Small intestine (tissue), 7 donors: ENCODE results near the gene PSMD14. TPM values are rescaled to one million over a fixed set of nuclear protein-coding genes. Genes with fewer than 3 reads are reported as not detected.
A peak's percentile ranks its signal among the peaks of the same experiment; 100 is the strongest.

Experiments used
- DNase-seq, 2 donors: peaks; one replicate each; pipeline versions ENCODE4 v3.0.0 to v3.0.0-alpha.2; 2013
- FAIRE-seq: peaks from 2 replicates; lab custom pipeline; 2012; peaks lifted over from hg19 to GRCh38; lab: Jason Lieb, UNC
- H3K27ac ChIP-seq, 3 donors: one replicate each; pipeline ENCODE4 v1.5.1; 2013; ENCODE audit warnings: low read length in 2 of 3, mild to moderate bottlenecking in 2 of 3, control low read depth in 1 of 3, inconsistent platforms in 1 of 3, low read depth in 1 of 3, moderate library complexity in 1 of 3
- H3K27me3 ChIP-seq, 3 donors: one replicate each; pipeline ENCODE4 v1.6.1; 2013; ENCODE audit warnings: low read length in 3 of 3, inconsistent platforms in 1 of 3; ENCODE audit not compliant: control insufficient read depth in 3 of 3, insufficient read depth in 3 of 3
- H3K36me3 ChIP-seq, 3 donors: one replicate each; pipeline ENCODE4 v1.6.1; 2013; ENCODE audit warnings: low read length in 3 of 3, inconsistent platforms in 1 of 3, low read depth in 1 of 3, mild to moderate bottlenecking in 1 of 3, moderate library complexity in 1 of 3; ENCODE audit not compliant: control insufficient read depth in 3 of 3, insufficient read depth in 2 of 3
- H3K4me1 ChIP-seq, 3 donors: one replicate each; pipeline ENCODE4 v1.6.1; 2013; ENCODE audit warnings: low read length in 2 of 3, inconsistent platforms in 1 of 3, low read depth in 1 of 3, mild to moderate bottlenecking in 1 of 3, moderate library complexity in 1 of 3; ENCODE audit not compliant: control insufficient read depth in 3 of 3, insufficient read depth in 2 of 3
- H3K4me3 ChIP-seq, 3 donors: one replicate each; pipeline ENCODE4 v1.5.1; 2013; ENCODE audit warnings: low read length in 3 of 3, control low read depth in 1 of 3, inconsistent platforms in 1 of 3, low read depth in 1 of 3, mild to moderate bottlenecking in 1 of 3, moderate library complexity in 1 of 3
- H3K9me3 ChIP-seq, 2 donors: one replicate each; pipeline ENCODE4 v1.6.1; 2013; ENCODE audit warnings: low read depth in 1 of 2, low read length in 1 of 2; ENCODE audit not compliant: control insufficient read depth in 2 of 2, insufficient read depth in 1 of 2
- WGBS, 3 donors: extraction: QIAGEN DNeasy Blood & Tissue Kit; methylation state at CpG; one replicate each; pipeline ENCODE4 v1.1.7; 2013; 5-methylcytosine and 5-hydroxymethylcytosine counted together
- polyA plus RNA-seq, 4 donors: library from polyadenylated mRNA; stranded (reverse) in 3 of 4; unstranded in 1 of 4; fragments of 200-250 nt in 3 of 4; fragments of 120-200 nt in 1 of 4; gene quantifications; one replicate each; pipeline versions ENCODE4 v1.2.1 to v1.2.3, GENCODE V29; 2013
- donor health status: healthy with polysubstance abuse.
- donor health status: control.
- donor health status: control.
- donor health status: Bipolar disorder and iron deficiency.
- donor health status: healthy.

Gene PSMD14
- polyA plus RNA-seq, 4 donors = 29.5 to 51.0 (median 32.9) TPM

DNA sequence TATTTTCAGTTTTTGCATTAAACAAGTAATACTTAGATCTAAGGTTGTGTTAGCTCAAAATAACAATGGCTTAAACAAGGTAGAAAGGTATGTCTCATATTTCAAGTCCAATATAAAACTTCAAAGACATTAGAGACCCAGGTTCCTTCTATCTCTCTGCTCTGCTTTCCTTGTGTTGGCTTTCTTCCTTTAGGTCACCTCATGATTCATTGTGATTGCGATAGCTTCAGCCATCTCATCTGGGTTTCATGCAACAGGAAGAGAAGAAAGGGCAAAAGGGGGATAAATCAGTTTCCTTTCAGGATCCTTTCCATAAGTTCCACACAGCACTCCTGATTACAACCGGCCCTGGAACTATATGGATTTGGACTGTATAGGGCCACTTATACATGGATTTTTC lies 91.9 kb downstream of the PSMD14 start:
- FAIRE-seq (no peak), DNase-seq (no peak)
- Histone ChIP-seq H3K4me3 (no peak overlapping the region), H3K36me3 (peaks cover 3 to 8% (median 6%) of the 10 kb centered on the region in 3 donors), H3K4me1 (no peaks in the 10 kb centered on the region), H3K27me3 (no peaks in the 10 kb centered on the region), H3K27ac (no peak overlapping the region), H3K9me3 (no peaks in the 10 kb centered on the region)
- WGBS, 3 donors = 94 to 99% (median 96%) methylated on average over 2 of the region's 2 CpGs

DNA sequence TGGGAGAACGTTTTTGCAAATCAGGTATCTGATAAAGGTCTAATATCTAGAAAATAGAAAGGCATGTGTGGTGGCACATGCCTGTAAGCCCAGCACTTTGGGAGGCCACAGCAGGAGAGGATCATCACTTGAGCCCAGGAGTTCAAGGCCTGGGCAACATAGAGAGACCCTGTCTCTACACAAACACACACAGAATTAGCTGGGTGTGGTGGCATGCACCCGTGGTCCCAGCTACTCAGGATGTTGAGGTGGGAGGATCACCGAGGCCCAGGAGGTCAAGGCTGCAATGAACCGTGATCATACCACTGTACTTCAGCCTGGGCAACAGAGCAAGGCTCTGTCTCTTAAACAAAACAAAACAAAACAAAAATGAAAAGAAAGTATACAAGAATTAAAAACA lies 94.1 kb downstream of the PSMD14 start:
- DNase-seq = no peak
- H3K36me3 ChIP-seq = peaks cover 0 to 6% (median 3%) of the 10 kb centered on the region in 3 donors
- H3K9me3 ChIP-seq = no peaks in the 10 kb centered on the region
- H3K4me3 ChIP-seq = no peak overlapping the region
- FAIRE-seq = no peak
- WGBS, 3 donors = 88 to 96% (median 93%) methylated on average over 4 of the region's 4 CpGs
- no peak overlapping the region for H3K27ac ChIP-seq
- no peaks in the 10 kb centered on the region for H3K4me1 ChIP-seq
- H3K27me3 ChIP-seq = no peaks in the 10 kb centered on the region

DNA sequence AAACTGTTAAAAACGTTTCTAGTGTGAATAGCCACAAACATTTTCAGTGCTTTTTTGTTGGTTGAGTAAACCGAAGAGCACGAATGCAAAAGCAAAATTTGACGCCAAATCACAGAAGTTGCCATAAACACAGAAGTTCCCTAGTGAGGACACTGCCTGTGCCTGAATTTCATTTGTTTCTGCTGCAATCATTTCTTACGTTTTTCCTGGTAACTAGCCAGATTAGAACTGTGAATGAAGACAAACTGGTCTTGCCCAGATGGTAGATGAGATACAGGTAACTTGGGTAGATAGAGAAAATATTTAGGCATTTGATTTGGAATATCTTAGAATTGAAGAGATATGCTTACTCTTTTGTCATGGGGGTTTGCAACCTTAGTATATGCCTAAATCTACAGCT lies 98.1 kb downstream of the PSMD14 start:
- no peaks in the 10 kb centered on the region for H3K4me1 ChIP-seq
- H3K9me3 ChIP-seq = no peaks in the 10 kb centered on the region
- peaks cover 0 to 3% (median 3%) of the 10 kb centered on the region in 3 donors for H3K36me3 ChIP-seq
- H3K27me3 ChIP-seq = no peaks in the 10 kb centered on the region
- H3K27ac ChIP-seq = no peak overlapping the region
- no peak overlapping the region for H3K4me3 ChIP-seq
- FAIRE-seq = no peak
- no peak for DNase-seq
- 86 to 90% (median 87%) methylated on average over 5 of the region's 5 CpGs for WGBS, 3 donors

DNA sequence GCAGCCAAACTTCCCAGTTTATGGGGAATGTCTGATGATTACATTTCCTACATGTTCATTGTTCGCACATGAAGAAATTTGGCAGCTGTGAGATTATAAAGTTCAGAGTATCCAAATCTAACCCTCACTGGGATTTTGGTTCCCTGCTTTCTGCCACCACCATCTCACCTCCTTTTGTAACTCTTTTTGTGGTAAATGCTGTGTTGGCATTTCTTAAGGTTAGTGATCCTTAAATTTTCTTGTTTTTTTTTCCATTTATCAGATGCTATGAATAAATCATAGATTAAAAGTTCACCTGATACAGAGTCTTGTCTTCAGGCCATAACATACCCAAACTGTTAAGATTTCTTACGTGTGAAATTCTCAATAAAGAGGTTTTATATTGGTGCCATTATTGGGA lies 99.4 kb downstream of the PSMD14 start:
- WGBS, 3 donors = 93 to 98% (median 96%) methylated on average over 2 of the region's 2 CpGs
- FAIRE-seq = no peak
- H3K4me1 ChIP-seq = no peaks in the 10 kb centered on the region
- no peaks in the 10 kb centered on the region for H3K27me3 ChIP-seq
- H3K4me3 ChIP-seq = no peak overlapping the region
- H3K36me3 ChIP-seq = no peaks in the 10 kb centered on the region
- no peaks in the 10 kb centered on the region for H3K9me3 ChIP-seq
- DNase-seq = no peak
- no peak overlapping the region for H3K27ac ChIP-seq

DNA sequence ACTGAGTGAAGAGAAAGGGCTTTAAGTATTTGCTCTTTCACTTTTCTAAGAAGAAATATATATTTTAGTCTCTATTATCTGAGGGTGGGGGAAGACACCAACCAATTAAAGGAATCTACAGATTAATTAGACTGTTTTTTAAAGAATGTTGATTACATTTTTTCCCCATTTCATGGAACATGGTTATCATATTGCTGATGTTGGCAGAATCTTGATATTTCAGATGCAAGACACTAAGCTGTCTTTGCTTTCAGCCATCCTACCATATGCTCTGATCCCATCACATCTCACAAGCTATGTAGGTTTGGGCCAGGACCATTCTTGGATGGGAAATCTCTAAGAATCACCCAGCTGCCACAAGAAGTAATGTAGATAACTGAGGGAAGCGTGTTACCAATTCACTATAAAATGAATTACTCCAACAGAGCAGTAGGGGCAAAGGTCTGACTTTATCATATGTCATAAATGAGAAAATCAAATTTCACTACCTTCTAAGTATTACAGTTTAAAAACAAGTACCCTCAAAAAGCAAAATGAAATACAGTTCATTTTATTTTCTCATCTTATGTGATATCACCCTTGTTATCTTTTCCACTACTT lies 101.2 kb downstream of the PSMD14 start:
- WGBS, 3 donors = 29 to 53% (median 50%) methylated on average over 1 of the region's 1 CpG

DNA sequence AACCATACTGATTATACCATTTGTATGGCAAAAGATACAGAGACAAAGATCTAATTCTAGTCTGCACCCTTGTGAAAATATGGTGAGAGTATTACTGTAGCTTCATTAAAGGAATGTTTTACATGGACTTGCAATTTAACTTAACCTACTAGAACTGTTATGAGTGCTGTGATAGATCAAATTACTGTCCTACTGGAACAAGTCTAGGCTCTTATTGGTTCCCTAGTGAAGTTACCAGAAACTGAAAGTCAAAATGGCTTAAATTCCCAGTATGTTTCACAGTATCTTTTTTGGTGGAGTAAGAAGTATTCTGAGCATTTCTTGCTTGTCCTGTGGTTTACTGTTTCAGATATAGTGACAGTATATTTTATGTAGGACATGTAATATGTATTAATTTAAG lies 104.1 kb downstream of the PSMD14 start:
- Histone ChIP-seq H3K4me3 (no peak overlapping the region), H3K9me3 (no peaks in the 10 kb centered on the region), H3K4me1 (peaks cover 0 to 14% (median 9%) of the 10 kb centered on the region in 3 donors), H3K27me3 (peaks cover 3 to 45% (median 32%) of the 10 kb centered on the region in 3 donors), H3K27ac (no peak overlapping the region), H3K36me3 (no peaks in the 10 kb centered on the region)
- FAIRE-seq = no peak
- no peak for DNase-seq

More for the DNA sequence above, 101.2 kb downstream of the PSMD14 start:
- no peaks in the 10 kb centered on the region for H3K36me3 ChIP-seq
- no peak overlapping the region for H3K4me3 ChIP-seq
- no peak overlapping the region for H3K27ac ChIP-seq
- FAIRE-seq (no peak), DNase-seq (peak in 1 of 2 donors; percentile 44)
- H3K4me1 ChIP-seq = no peaks in the 10 kb centered on the region
- H3K9me3 ChIP-seq = no peaks in the 10 kb centered on the region
- H3K27me3 ChIP-seq = peaks cover under 1 to 16% (median 7%) of the 10 kb centered on the region in 3 donors

DNA sequence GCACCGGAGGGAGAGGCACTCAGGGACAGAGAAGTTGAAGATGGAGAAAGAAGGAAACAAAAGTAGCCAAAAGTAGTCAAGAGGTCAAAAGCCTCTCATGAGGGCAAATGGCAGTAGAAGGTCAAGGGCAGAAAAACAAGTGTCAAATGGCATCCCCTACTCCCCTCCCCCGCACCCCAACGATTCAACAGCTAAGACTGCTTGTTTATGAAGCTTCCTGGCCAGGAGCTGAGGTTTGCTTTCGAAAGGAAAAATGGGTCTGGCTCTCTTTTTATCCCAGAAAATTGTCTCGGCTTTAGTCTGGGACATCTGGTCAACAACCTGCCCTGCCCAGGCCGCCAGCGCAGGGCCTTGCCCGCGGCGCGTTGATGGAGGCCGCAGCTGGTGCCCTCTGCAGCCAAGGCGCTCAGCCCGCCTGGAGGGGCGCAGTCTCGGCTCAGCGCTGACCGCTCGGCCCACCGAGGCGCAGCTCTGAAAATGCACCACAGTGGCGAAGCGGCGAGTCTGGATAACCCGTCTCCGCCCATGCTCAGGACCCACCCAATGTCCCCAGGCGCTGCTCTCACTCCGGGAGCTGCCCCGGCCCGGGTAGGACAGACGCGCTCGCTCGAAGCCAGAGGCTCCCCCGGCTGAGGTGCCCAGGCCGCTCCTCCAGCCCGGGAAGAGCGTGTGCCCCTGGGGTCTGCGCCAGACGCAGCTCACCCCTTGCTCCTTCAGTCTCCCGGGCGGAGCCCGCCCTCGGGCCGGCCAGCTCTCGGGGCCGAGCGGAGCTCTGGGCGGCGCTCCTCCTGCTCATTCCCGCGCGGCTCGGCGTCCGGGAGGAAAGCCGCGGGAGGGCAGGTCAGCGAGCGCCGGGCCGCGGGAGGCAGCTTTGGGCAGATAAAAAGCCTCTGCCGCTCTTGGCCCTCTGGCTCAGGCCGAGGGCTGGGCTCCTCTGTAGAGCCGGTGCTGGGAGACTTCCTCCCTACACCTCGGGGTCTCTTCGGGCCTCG lies 106.1 kb downstream of the PSMD14 start:
- Histone ChIP-seq H3K9me3 (peaks cover 0 to 2% of the 10 kb centered on the region in 2 donors), H3K27ac (no peak overlapping the region), H3K4me3 (peak overlapping the region; percentile 20 to 42 (median 28)), H3K36me3 (no peaks in the 10 kb centered on the region), H3K4me1 (peaks cover 0 to 14% (median 11%) of the 10 kb centered on the region in 3 donors), H3K27me3 (peaks cover 3 to 65% (median 49%) of the 10 kb centered on the region in 3 donors)
- 3 to 6% (median 6%) methylated on average over 69 of the region's 69 CpGs for WGBS, 3 donors
- FAIRE-seq (no peak), DNase-seq (peak in 1 of 2 donors; percentile 55)
